T-helper 17 cell (primary cell): ENCODE results near the gene LIFR. TPM values are rescaled to one million over a fixed set of nuclear protein-coding genes. Genes with fewer than 3 reads are reported as not detected.

Source experiments
- ATAC-seq: fragments of 150-1000 bp; cut with Tn5 transposase; 2 replicates; pipeline ENCODE4 v1.10.0; 2021; ENCODE audit warnings: mild to moderate bottlenecking, moderate library complexity
- DNase-seq, 3 donors: peaks; one replicate each; pipeline versions ENCODE4 v3.0.0 to v3.0.0-alpha.2; 2020 to 2021
- H3K9me3 ChIP-seq: one replicate; pipeline ENCODE4 v1.7.0; 2013; ENCODE audit warnings: low read length, mild to moderate bottlenecking; ENCODE audit not compliant: control insufficient read depth, poor library complexity, severe bottlenecking
- H3K27ac Mint-ChIP-seq: one replicate; pipeline ENCODE4 v1.8.0; 2022; ENCODE audit warnings: mild to moderate bottlenecking, moderate library complexity, mixed read lengths
- H3K27me3 Mint-ChIP-seq: one replicate; pipeline ENCODE4 v1.8.0; 2022; ENCODE audit warnings: mixed read lengths
- H3K36me3 Mint-ChIP-seq: one replicate; pipeline ENCODE4 v1.8.0; 2022; ENCODE audit warnings: low read depth, mixed read lengths
- H3K4me1 Mint-ChIP-seq: one replicate; pipeline ENCODE4 v1.8.0; 2022; ENCODE audit warnings: mild to moderate bottlenecking, mixed read lengths
- H3K4me3 Mint-ChIP-seq: one replicate; pipeline ENCODE4 v1.8.0; 2022; ENCODE audit warnings: mild to moderate bottlenecking, moderate library complexity, mixed read lengths
- total RNA-seq, 4 donors: library from RNA in 2 of 4; stranded (reverse) in 2 of 4; gene quantifications; one replicate each; pipeline ENCODE4 v1.2.3 and lab custom pipeline; 2022 to 2026

LIFR gene
- total RNA-seq, 2 donors from 2014 or later = 0.27 TPM; not detected in 1

- Mint-ChIP-seq H3K4me3 (no peak overlapping the region), H3K4me1 (no peaks in the 10 kb centered on the region), H3K27ac (no peak overlapping the region), H3K36me3 (no peaks in the 10 kb centered on the region), H3K27me3 (peaks cover 44% of the 10 kb centered on the region)
- ATAC-seq = peak; percentile 98
- H3K9me3 ChIP-seq = no peaks in the 10 kb centered on the region
- DNase-seq = peak; percentile 52 to 68 (median 54)
These were observed 114.8 kb downstream of the LIFR start for GRCh38 chr5:38441453-38442246.

GRCh38 chr5:38438757-38439156, 117.7 kb downstream of the LIFR start:
- ATAC-seq (no peak), DNase-seq (no peak)
- no peaks in the 10 kb centered on the region for H3K9me3 ChIP-seq
- H3K4me1 Mint-ChIP-seq = peaks cover 6% of the 10 kb centered on the region
- H3K36me3 Mint-ChIP-seq = peaks cover 5% of the 10 kb centered on the region
- H3K27me3 Mint-ChIP-seq = peaks cover 53% of the 10 kb centered on the region
- H3K27ac Mint-ChIP-seq = no peak overlapping the region
- no peak overlapping the region for H3K4me3 Mint-ChIP-seq

GRCh38 chr5:38434966-38435705, 121.3 kb downstream of the LIFR start:
- ATAC-seq (no peak), DNase-seq (no peak)
- Mint-ChIP-seq H3K4me3 (no peak overlapping the region), H3K4me1 (peaks cover 6% of the 10 kb centered on the region), H3K27ac (no peak overlapping the region), H3K27me3 (peaks cover 59% of the 10 kb centered on the region), H3K36me3 (peaks cover 5% of the 10 kb centered on the region)
- H3K9me3 ChIP-seq = no peaks in the 10 kb centered on the region

GRCh38 chr5:38433160-38433861, 123.1 kb downstream of the LIFR start:
- Mint-ChIP-seq H3K36me3 (peaks cover 5% of the 10 kb centered on the region), H3K27me3 (peaks cover 54% of the 10 kb centered on the region), H3K4me1 (peaks cover 6% of the 10 kb centered on the region), H3K4me3 (no peak overlapping the region), H3K27ac (no peak overlapping the region)
- no peak for ATAC-seq
- no peak for DNase-seq
- no peaks in the 10 kb centered on the region for H3K9me3 ChIP-seq

- Mint-ChIP-seq H3K36me3 (peaks cover 3% of the 10 kb centered on the region), H3K4me3 (no peak overlapping the region), H3K4me1 (peaks cover 6% of the 10 kb centered on the region), H3K27ac (no peak overlapping the region), H3K27me3 (peaks cover 41% of the 10 kb centered on the region)
- DNase-seq = no peak
- no peaks in the 10 kb centered on the region for H3K9me3 ChIP-seq
- no peak for ATAC-seq
These were observed 125.1 kb downstream of the LIFR start for GRCh38 chr5:38431242-38431853.

GRCh38 chr5:38426986-38427950, 129.2 kb downstream of the LIFR start:
- Mint-ChIP-seq H3K27ac (no peak overlapping the region), H3K36me3 (no peaks in the 10 kb centered on the region), H3K27me3 (peaks cover 30% of the 10 kb centered on the region), H3K4me3 (no peak overlapping the region), H3K4me1 (peaks cover 3% of the 10 kb centered on the region)
- no peak for ATAC-seq
- no peaks in the 10 kb centered on the region for H3K9me3 ChIP-seq
- DNase-seq = no peak

- peaks cover 30% of the 10 kb centered on the region for H3K27me3 Mint-ChIP-seq
- no peak overlapping the region for H3K27ac Mint-ChIP-seq
- no peak for ATAC-seq
- H3K9me3 ChIP-seq = no peaks in the 10 kb centered on the region
- DNase-seq = no peak
- no peaks in the 10 kb centered on the region for H3K36me3 Mint-ChIP-seq
- no peak overlapping the region for H3K4me3 Mint-ChIP-seq
- H3K4me1 Mint-ChIP-seq = peaks cover 3% of the 10 kb centered on the region
These were observed 130.0 kb downstream of the LIFR start for GRCh38 chr5:38426490-38426889.
